Fibroblast of mammary gland (primary cell): Measurements from ENCODE around the gene TTC33.

Source experiments
- DNase-seq: peaks from one replicate; pipeline ENCODE4 v3.0.0-alpha.2; 2010; ENCODE audit warnings: low read depth
- H3K4me3 ChIP-seq: 2 replicates; pipeline ENCODE4 v1.5.1; 2011; ENCODE audit warnings: low read depth, mild to moderate bottlenecking, low read length, moderate library complexity; ENCODE audit not compliant: control insufficient read depth
- CTCF ChIP-seq: conservative IDR thresholded peaks from 2 replicates; pipeline ENCODE4 v1.5.1; 2011; ENCODE audit warnings: low read depth, low read length, inconsistent platforms; ENCODE audit not compliant: control insufficient read depth, insufficient read depth

The TTC33 gene

GRCh38 chr5:40518485-40518917 is 237.3 kb downstream of the TTC33 start:
- TF ChIP-seq CTCF: no peak
- H3K4me3 ChIP-seq: no peak overlapping the region
- peak; percentile 71 for DNase-seq

GRCh38 chr5:40515476-40515875 is 240.3 kb downstream of the TTC33 start:
- no peak for TF ChIP-seq CTCF
- no peak for DNase-seq
- no peak overlapping the region for H3K4me3 ChIP-seq

- H3K4me3 ChIP-seq: no peak overlapping the region
- no peak for DNase-seq
Observed at GRCh38 chr5:40514976-40515375, 240.8 kb downstream of the TTC33 start.

GRCh38 chr5:40511801-40512200 is 244.0 kb downstream of the TTC33 start:
- no peak overlapping the region for H3K4me3 ChIP-seq
- TF ChIP-seq CTCF: no peak
- DNase-seq: no peak

More at GRCh38 chr5:40514976-40515375, 240.8 kb downstream of the TTC33 start:
- no peak for TF ChIP-seq CTCF

- no peak for TF ChIP-seq CTCF
- H3K4me3 ChIP-seq: no peak overlapping the region
- DNase-seq: peak; percentile 20
Observed at GRCh38 chr5:40507095-40507494, 248.7 kb downstream of the TTC33 start.

- DNase-seq: no peak
- H3K4me3 ChIP-seq: no peak overlapping the region
- TF ChIP-seq CTCF: no peak
Observed at GRCh38 chr5:40505031-40505430, 250.7 kb downstream of the TTC33 start.

GRCh38 chr5:40503439-40503838 is 252.3 kb downstream of the TTC33 start:
- no peak overlapping the region for H3K4me3 ChIP-seq
- no peak for DNase-seq
- TF ChIP-seq CTCF: no peak
